ENCODE results near the gene CLCNKA.

DNA sequence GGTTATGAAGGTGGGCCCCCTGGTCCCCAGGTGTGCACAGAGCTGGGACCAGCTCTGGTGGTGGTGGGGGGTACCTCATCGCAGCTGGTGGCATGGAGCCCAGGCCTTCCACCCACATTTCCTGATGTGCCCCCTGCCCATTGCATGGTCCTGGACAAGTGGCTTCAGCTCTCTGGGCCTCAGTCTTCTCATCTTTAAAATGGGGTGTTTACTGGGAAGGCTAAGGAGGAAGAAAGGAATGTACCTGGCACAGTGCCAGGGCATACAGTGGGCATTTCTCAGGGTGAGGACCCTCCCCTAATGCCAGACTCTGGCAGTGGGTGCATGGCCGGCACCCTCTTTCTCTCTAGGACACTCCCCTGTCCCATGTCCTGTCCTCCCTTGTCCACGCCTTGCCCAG is 29.2 kb downstream of the CLCNKA start:
- TF ChIP-seq, protein P1, sequence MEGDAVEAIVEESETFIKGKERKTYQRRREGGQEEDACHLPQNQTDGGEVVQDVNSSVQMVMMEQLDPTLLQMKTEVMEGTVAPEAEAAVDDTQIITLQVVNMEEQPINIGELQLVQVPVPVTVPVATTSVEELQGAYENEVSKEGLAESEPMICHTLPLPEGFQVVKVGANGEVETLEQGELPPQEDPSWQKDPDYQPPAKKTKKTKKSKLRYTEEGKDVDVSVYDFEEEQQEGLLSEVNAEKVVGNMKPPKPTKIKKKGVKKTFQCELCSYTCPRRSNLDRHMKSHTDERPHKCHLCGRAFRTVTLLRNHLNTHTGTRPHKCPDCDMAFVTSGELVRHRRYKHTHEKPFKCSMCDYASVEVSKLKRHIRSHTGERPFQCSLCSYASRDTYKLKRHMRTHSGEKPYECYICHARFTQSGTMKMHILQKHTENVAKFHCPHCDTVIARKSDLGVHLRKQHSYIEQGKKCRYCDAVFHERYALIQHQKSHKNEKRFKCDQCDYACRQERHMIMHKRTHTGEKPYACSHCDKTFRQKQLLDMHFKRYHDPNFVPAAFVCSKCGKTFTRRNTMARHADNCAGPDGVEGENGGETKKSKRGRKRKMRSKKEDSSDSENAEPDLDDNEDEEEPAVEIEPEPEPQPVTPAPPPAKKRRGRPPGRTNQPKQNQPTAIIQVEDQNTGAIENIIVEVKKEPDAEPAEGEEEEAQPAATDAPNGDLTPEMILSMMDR (IDR thresholded peaks at IDR 0.05; ENCODE audit: low read depth, low read length) = no peak
- TF ChIP-seq POLR2A (IDR thresholded peaks at IDR 0.05; ENCODE audit: extremely low read depth, insufficient read length) (no peak), MYC (IDR thresholded peaks at IDR 0.05; ENCODE audit: low read depth, low read length) (no peak)
- TF ChIP-seq, protein P2, sequence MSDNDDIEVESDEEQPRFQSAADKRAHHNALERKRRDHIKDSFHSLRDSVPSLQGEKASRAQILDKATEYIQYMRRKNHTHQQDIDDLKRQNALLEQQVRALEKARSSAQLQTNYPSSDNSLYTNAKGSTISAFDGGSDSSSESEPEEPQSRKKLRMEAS (IDR thresholded peaks at IDR 0.05; ENCODE audit: low read depth, low read length) = no peak

Data from NB4 (cell line).